GM23248 (cell line): ENCODE results near the gene PIR.

Source experiments
- EZH2 ChIP-seq: fragments of 200-600 bp; sonication (generic); IDR thresholded peaks from 2 replicates; pipeline ENCODE4 v1.6.1; 2018; ENCODE audit warnings: antibody characterized with exemption, mild to moderate bottlenecking; ENCODE audit not compliant: insufficient read depth, poor library complexity, severe bottlenecking
- EZH2phosphoT487 ChIP-seq: fragments of 200-600 bp; sonication (generic); IDR thresholded peaks from 2 replicates; pipeline ENCODE4 v1.6.1; 2018; ENCODE audit warnings: antibody characterized with exemption, moderate library complexity, mild to moderate bottlenecking, low read depth; ENCODE audit not compliant: insufficient read depth

DNA sequence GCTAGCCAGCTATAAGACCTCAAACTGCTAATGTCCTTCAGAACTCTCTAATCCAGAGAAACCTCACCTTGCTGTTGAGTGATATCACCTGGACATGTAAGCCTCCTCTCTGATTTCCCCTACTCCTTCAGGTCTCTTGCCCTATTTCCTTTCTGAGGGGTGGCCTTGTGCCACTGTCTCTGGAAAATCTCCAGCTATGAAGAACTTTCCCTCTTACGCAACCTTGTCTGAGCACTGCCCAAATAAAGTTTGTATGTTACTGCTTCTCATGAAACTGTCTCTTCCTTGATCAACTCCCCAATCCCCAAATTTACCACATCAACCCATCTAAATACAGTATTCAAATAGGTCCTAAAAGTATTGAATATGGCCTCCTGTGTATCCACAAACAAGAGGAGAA, 55.4 kb downstream of the PIR start:
- TF ChIP-seq EZH2phosphoT487 (no peak), EZH2 (no peak)
